ENCODE measurements around the gene CPLX4. TPM values are rescaled to one million over a fixed set of nuclear protein-coding genes. Genes with fewer than 3 reads are reported as not detected.
A peak's percentile ranks its signal among the peaks of the same experiment; 100 is the strongest.

Gene CPLX4
- total RNA-seq, 2 experiments from 2014 or later = not detected

GRCh38 chr18:59276047-59276446 lies 42.4 kb downstream of the CPLX4 start:
- Mint-ChIP-seq H3K4me3 (no peak overlapping the region), H3K9me3 (no peaks in the 10 kb centered on the region), H3K4me1 (ENCODE audit: low read depth) (peaks cover 14% of the 10 kb centered on the region), H3K36me3 (ENCODE audit: low read depth) (no peaks in the 10 kb centered on the region), H3K27me3 (ENCODE audit: low read depth) (peaks cover 60% of the 10 kb centered on the region), H3K27ac (no peak overlapping the region)
- DNase-seq = no peak
- CTCF ChIA-PET = interaction anchor here (0.7 to 1.3 kb wide), 2 partner anchors 9 to 127 kb away, joined by 4 to 6 read pairs; no protein-coding TSS in a partner anchor
- intact Hi-C loops (cut with micrococcal nuclease) = loop anchor here (10.0 kb wide), 1 partner anchor 419 kb away; the partner anchor contains the start of gene CCBE1

GRCh38 chr18:59275406-59275949 lies 43.0 kb downstream of the CPLX4 start:
- H3K27me3 Mint-ChIP-seq (ENCODE audit: low read depth) = peaks cover 64% of the 10 kb centered on the region
- CTCF ChIA-PET = interaction anchor here (1.3 kb wide), 1 partner anchor 128 kb away, joined by 6 read pairs; no protein-coding TSS in a partner anchor
- H3K4me3 Mint-ChIP-seq = no peak overlapping the region
- no peaks in the 10 kb centered on the region for H3K36me3 Mint-ChIP-seq (ENCODE audit: low read depth)
- peaks cover 14% of the 10 kb centered on the region for H3K4me1 Mint-ChIP-seq (ENCODE audit: low read depth)
- no peaks in the 10 kb centered on the region for H3K9me3 Mint-ChIP-seq
- DNase-seq = no peak
- no peak overlapping the region for H3K27ac Mint-ChIP-seq
- intact Hi-C loops (cut with micrococcal nuclease) = loop anchor here (10.0 kb wide), 1 partner anchor 419 kb away; the partner anchor contains the start of gene CCBE1

DNA sequence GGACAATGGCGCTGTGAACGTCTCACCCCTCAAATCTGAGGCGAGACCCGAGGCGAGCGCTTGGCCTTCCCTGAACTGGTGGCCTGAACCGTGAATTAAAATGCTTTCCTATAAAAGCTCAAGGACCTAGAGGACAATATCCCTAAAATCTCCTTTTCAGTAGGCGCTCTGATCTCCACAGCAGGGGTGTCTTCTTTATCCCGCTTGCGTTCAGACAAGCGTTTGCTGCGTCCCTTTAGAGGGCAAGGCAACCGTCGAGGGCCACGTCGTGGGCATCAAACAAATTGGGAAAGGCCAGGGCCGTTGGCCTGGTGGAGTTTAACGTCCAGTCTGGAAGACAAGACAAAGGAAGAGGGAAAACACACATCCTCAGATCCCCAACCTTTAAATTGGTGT lies 43.9 kb downstream of the CPLX4 start:
- intact Hi-C loops (cut with micrococcal nuclease) = loop anchor here (5.0 to 10.0 kb wide), 3 partner anchors 420 to 1842 kb away; partner anchors contain the start of gene CCBE1
- Mint-ChIP-seq H3K27me3 (ENCODE audit: low read depth) (peaks cover 67% of the 10 kb centered on the region), H3K4me3 (no peak overlapping the region), H3K36me3 (ENCODE audit: low read depth) (no peaks in the 10 kb centered on the region), H3K4me1 (ENCODE audit: low read depth) (peaks cover 17% of the 10 kb centered on the region), H3K9me3 (no peaks in the 10 kb centered on the region), H3K27ac (no peak overlapping the region)
- CTCF ChIA-PET = no interaction called here
- no peak for DNase-seq

GRCh38 chr18:59273759-59274532 lies 44.5 kb downstream of the CPLX4 start:
- Mint-ChIP-seq H3K27me3 (ENCODE audit: low read depth) (peaks cover 70% of the 10 kb centered on the region), H3K9me3 (no peaks in the 10 kb centered on the region), H3K36me3 (ENCODE audit: low read depth) (no peaks in the 10 kb centered on the region), H3K4me1 (ENCODE audit: low read depth) (peaks cover 19% of the 10 kb centered on the region), H3K27ac (no peak overlapping the region), H3K4me3 (peak overlapping the region; percentile 29)
- no peak for DNase-seq
- CTCF ChIA-PET = interaction anchor here (1.1 to 1.8 kb wide), 2 partner anchors 10 to 129 kb away, joined by 3 to 5 read pairs; no protein-coding TSS in a partner anchor
- intact Hi-C loops (cut with micrococcal nuclease) = loop anchor here (2.0 to 10.0 kb wide), 5 partner anchors 25 to 1842 kb away; partner anchors contain the start of genes CCBE1 and SEC11C

DNA sequence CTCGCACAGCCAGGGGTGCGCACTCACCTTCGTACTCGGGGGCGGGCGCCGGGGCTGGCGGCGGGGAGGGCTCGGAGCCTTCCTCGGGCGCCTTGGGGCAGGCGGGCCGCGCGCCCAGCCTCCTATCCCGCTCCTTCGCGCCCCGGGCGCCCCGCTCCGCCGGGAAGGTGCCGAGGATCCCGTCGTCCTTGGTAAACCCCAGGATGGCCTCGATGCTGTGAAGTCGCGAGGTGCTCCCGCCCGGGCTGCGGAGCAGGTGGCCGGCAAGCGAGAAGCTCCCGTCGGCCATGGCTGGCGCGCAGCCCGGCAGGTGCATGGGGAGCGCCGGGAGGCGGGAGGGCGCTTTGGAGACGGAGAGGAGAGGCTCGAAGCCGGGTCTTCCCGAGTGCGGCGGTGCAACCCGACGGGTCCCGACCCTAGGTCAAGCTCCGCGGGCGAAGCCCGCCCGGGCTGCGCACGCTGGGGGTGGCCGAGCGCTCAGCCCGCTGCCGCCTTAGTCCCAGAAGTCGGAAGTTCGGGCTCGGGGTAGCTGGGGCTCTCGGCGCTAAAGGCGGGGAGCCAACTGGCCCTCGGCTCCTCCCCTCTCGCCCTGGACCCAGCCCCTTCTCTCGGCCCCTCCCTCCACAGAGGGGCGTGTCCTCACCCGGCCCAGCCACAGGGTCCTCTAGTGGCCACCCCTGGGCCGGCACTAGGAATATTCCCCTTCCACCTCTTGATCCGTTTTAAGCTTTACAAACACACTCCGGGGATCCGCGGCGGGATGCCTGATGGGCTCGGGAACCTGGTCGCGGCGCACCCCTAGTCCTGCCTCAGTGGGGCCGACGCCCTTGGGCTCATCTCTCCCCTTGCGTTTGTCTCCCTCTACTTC lies 45.3 kb downstream of the CPLX4 start, which contains the start of gene RAX:
Gene RAX (minus strand): TSS at position 564 of the 868 bp plus-strand sequence. CDS start 248 bp downstream, at position 316.
- Mint-ChIP-seq H3K4me3 (peak within 1 kb of the TSS; percentile 29), H3K4me1 (ENCODE audit: low read depth) (peaks cover 25% of the 10 kb centered on the region), H3K27ac (no peak within 1 kb of the TSS), H3K36me3 (ENCODE audit: low read depth) (no peaks in the 10 kb centered on the region), H3K27me3 (ENCODE audit: low read depth) (peaks cover 76% of the 10 kb centered on the region), H3K9me3 (no peaks in the 10 kb centered on the region)
- intact Hi-C loops (cut with micrococcal nuclease) = loop anchor here (1.0 to 10.0 kb wide), 6 partner anchors 24 to 1841 kb away; partner anchors contain the start of genes CCBE1 and SEC11C
- CTCF ChIA-PET = interaction anchor here (1.1 to 1.8 kb wide), 2 partner anchors 9 to 130 kb away, joined by 3 to 5 read pairs; no protein-coding TSS in a partner anchor
- peak; percentile 45 for DNase-seq

DNA sequence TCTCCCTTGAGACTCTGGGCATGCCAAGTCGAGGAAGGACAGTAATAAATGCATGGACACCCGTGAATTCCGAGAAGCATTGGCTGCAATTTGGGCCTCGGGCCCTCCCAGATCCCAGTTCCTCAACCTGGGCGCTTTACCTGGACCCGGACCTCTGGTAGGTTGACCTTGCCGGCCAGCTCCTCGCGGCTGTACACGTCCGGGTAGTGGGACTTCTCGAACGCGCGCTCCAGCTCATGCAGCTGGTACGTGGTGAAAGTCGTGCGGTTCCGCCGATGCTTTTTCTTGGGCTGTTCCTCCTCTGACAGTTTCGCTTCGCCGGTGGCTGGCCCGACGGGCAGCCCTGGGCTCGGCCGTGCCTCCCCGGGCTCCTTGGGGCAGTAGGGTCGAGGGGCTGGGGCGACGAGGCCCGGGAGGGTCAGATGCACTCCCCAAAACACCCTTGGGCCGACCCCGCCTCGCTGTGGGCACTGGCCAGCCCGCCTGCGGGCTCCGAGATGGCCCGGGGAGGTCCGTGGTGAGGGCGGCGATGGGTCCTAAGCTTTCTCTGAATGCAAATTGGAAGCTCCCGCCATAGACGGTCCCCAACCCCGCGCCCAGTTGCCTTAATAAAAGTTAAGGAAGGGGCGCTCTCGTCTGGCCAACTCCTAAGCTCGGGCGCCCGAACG lies 46.1 kb downstream of the CPLX4 start:
- peaks cover 30% of the 10 kb centered on the region for H3K4me1 Mint-ChIP-seq (ENCODE audit: low read depth)
- no peaks in the 10 kb centered on the region for H3K9me3 Mint-ChIP-seq
- H3K27ac Mint-ChIP-seq = no peak overlapping the region
- H3K36me3 Mint-ChIP-seq (ENCODE audit: low read depth) = no peaks in the 10 kb centered on the region
- CTCF ChIA-PET = interaction anchor here (1.1 to 1.8 kb wide), 2 partner anchors 8 to 130 kb away, joined by 3 to 5 read pairs; no protein-coding TSS in a partner anchor
- H3K27me3 Mint-ChIP-seq (ENCODE audit: low read depth) = peaks cover 79% of the 10 kb centered on the region
- intact Hi-C loops (cut with micrococcal nuclease) = loop anchor here (1.0 to 10.0 kb wide), 6 partner anchors 24 to 1840 kb away; partner anchors contain the start of genes CCBE1 and SEC11C
- DNase-seq = no peak
- H3K4me3 Mint-ChIP-seq = peak overlapping the region; percentile 16

- CTCF ChIA-PET = interaction anchor here (0.6 to 2.3 kb wide), 3 partner anchors 23 to 566 kb away, joined by 3 to 10 read pairs (median 3); no protein-coding TSS in a partner anchor
- intact Hi-C loops (cut with micrococcal nuclease) = loop anchor here (1.0 to 10.0 kb wide), 6 partner anchors 23 to 1839 kb away; partner anchors contain the start of genes CCBE1 and SEC11C
- peaks cover 30% of the 10 kb centered on the region for H3K4me1 Mint-ChIP-seq (ENCODE audit: low read depth)
- H3K27me3 Mint-ChIP-seq (ENCODE audit: low read depth) = peaks cover 84% of the 10 kb centered on the region
- H3K4me3 Mint-ChIP-seq = peak overlapping the region; percentile 16
- peak; percentile 62 for DNase-seq
- no peaks in the 10 kb centered on the region for H3K9me3 Mint-ChIP-seq
- no peaks in the 10 kb centered on the region for H3K36me3 Mint-ChIP-seq (ENCODE audit: low read depth)
- H3K27ac Mint-ChIP-seq = no peak overlapping the region
Measured at GRCh38 chr18:59271606-59272220, 46.7 kb downstream of the CPLX4 start.

DNA sequence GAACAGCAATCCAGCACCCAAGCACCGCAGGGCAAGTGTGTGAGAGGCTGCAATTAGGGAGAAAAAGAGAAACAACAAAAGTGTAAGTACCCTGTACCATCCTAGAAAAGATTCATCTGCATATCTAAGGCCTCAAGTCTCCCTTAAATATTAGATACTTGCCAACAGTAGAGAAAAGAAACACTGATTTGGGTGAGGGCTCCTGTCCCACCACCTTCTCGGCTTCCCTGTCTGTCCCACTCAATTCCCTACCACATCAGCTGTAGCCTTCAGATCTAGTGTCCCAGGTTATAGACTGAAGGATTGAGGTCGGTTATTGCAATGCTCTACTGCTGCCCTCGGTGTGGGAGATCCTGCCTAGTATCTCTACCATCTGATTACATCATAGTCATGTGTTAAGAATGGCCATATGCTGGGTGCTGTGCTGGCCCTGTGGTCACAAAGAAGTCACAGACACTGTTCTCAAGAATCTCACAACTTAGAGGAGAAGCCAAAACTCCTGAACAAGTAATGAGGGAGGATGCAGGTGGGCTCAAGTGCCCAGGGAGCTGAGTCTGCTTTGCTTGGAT lies 47.7 kb downstream of the CPLX4 start:
- no peaks in the 10 kb centered on the region for H3K9me3 Mint-ChIP-seq
- H3K36me3 Mint-ChIP-seq (ENCODE audit: low read depth) = no peaks in the 10 kb centered on the region
- H3K4me1 Mint-ChIP-seq (ENCODE audit: low read depth) = peaks cover 30% of the 10 kb centered on the region
- H3K27ac Mint-ChIP-seq = no peak overlapping the region
- H3K27me3 Mint-ChIP-seq (ENCODE audit: low read depth) = peaks cover 84% of the 10 kb centered on the region
- H3K4me3 Mint-ChIP-seq = no peak overlapping the region
- intact Hi-C loops (cut with micrococcal nuclease) = loop anchor here (5.0 to 10.0 kb wide), 3 partner anchors 424 to 1838 kb away; partner anchors contain the start of gene CCBE1
- no peak for DNase-seq
- CTCF ChIA-PET = interaction anchor here (0.6 to 2.3 kb wide), 8 partner anchors 22 to 526 kb away, joined by 3 to 10 read pairs (median 3); no protein-coding TSS in a partner anchor

DNA sequence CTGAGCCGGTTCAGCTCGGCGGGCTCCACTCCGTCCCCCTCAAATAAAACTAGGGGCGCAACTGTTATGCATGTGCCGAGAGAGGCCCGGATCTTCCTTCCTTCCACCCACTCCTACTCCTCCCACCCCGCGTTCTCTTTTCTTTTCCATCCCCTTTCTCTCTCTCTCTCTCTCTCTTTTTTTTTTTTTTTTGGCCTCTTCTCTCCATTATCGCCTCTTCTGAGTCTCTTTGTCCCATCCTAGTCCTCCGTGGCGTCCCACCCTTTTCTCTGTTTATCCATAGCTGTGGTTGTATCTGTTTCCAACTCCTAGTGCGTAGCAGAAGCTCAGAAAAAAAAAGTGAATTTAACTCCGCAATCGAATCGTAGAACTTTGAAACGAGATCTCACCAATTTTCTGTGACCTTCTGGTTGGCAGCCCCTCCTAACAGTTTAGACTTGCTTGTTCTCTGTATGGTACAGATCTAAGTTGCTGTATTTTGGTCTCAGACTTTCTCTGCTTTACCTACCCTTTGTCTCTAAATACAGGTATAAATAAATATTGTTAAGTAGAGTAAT lies 48.8 kb downstream of the CPLX4 start:
- intact Hi-C loops (cut with micrococcal nuclease) = loop anchor here (1.0 to 10.0 kb wide), 6 partner anchors 133 to 1837 kb away; partner anchors contain the start of gene CCBE1
- H3K27me3 Mint-ChIP-seq (ENCODE audit: low read depth) = peaks cover 83% of the 10 kb centered on the region
- peaks cover 32% of the 10 kb centered on the region for H3K4me1 Mint-ChIP-seq (ENCODE audit: low read depth)
- H3K36me3 Mint-ChIP-seq (ENCODE audit: low read depth) = no peaks in the 10 kb centered on the region
- no peaks in the 10 kb centered on the region for H3K9me3 Mint-ChIP-seq
- CTCF ChIA-PET = interaction anchor here (0.6 to 2.3 kb wide), 10 partner anchors 15 to 322 kb away, joined by 3 to 10 read pairs (median 4); no protein-coding TSS in a partner anchor
- DNase-seq = no peak
- no peak overlapping the region for H3K27ac Mint-ChIP-seq
- H3K4me3 Mint-ChIP-seq = peak overlapping the region; percentile 36
